EL (cell line): ENCODE data around the gene PAX8.

Experiments
- DNase-seq: peaks from one replicate; pipeline ENCODE4 v3.0.0-alpha.2; 2016

The PAX8 gene

GRCh38 chr2:113181258-113182051 is 97.3 kb downstream of the PAX8 start:
- DNase-seq, result no peak

DNA sequence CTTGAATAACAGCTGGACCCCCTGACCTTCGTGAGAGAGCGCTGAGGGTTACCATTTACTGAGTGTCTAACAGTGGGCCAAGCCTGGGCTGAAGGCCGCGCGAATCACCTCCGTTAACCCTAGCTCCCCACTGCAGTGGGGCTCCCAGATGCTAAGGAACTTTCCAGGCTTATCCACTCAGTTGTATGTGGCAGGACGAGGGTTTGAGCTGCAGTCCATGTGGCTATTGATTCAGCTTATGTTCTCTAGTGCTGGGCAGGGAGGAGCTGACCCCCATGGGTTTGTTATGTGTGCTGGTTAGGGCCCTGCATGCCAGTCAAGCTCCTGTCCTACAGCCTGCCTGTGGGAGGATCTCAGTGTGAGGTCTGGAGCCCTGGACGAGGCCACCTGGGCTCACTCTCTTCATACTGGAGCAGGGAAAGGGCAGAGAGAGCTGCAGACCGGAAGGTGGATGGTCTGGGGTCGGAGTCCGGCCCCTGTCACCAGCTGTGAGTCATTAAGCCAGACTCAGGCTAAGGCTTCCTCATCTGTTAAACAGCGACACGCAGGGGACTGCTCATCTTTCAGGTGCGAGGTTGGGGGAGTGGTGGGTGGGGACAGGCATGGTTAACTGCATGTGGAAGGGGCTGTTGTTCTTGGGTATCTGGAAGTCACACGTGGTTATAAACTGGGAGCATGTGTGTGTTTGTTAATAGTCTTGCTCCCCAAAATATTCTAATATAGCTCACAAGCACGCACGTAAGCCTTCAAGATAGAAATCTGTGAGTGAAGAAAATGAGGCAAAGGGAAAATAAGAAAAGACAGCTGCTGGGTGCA is 98.4 kb downstream of the PAX8 start:
- DNase-seq, result no peak

GRCh38 chr2:113179446-113180045 is 99.2 kb downstream of the PAX8 start:
- DNase-seq, result no peak

DNA sequence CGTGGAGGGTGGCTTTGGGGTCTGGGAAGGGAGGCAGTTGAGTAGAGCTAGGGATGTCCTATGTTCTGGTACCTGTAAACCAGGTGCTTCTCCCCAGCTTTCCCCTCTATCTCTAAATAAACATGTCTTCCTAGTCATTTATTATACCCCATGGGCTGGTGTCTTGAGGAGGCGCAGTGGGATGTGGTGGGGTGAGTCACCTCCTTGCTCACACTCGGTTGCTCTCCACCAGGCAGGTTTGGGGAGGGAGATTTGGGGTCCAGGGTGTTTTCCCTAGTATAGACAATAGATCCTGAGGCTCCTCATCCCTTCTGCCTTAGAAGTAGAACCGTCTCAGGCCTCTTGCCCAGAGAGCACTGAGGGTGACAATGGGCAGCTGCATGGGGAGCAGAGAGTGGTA is 99.8 kb downstream of the PAX8 start:
- DNase-seq, result no peak

- no peak for DNase-seq
Observed at GRCh38 chr2:113178069-113178746, 100.5 kb downstream of the PAX8 start.

GRCh38 chr2:113176696-113177355 is 101.9 kb downstream of the PAX8 start:
- DNase-seq, result no peak

DNA sequence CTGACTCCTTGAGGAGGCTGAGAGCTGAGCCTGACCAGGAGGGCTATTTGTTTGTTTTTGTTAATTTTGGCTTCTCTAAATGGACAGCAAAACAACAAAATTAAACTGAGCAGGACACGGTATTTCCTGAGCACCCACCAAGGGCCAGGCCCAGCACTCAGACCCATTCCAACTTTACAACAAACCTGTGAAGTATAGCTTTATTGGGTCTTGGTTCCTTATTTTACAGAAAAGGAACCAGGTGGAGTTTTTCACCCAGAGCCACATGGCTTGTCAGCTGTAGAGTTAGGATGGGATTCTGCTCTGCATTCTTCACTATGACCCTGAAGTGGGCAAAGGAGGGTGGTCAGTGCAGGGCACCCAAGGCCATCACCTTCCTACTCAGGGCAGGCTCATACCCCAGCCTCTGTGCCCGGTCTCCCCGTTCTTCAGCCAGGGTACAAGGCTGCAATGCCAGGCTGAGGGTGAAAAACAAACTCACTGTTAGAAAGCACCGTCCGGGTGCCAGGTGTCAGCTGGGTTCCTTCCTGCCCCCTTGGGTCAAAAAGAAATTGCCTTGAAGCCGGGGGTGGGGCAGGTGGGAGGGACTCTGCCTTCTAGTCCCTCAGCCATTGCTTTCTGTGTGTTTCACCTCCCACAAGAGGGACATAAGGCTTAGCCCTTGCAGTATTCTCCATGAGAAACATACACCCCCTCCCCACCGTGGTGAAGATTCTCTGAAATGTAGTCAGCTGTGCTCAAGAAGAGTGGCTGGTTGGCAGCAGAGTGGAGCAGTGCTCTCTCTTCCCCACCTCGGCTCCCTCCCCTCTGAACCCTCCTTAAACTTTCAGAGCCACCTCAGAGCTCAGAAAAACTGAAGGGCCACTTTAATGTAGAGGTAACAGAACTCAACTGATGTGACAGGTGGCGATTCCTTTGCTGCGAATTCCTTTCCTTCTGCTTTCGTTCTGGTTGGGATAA is 102.7 kb downstream of the PAX8 start:
- DNase-seq, result no peak

DNA sequence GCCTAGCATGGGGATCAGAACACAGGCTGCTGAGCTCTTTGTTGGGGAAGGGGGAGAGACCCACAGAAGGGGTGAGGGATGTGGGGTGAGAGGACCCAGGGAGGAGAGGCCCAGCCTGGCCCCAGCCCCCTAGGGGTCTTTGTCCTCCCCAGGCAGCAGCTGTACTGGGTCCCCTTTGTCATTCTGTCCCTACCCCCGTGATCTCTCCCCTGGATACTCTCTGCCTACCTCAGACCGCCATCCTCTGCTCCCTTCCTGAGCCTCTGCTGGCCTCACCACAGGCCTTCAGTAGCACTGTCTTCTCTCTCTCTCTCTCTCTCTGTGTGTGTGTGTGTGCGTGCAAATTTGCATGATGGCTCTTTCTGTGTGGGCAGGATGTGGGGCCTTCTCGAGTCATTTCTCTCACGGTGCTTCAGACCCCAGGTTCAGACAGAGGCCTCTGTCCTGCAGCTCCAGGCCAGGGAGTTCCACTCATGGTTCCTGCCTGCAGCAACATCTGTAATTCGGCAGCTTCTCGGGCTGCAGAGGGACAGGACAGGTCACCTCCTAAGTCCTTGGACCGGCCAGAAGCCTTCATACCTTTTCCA is 103.6 kb downstream of the PAX8 start:
- DNase-seq, result no peak

DNA sequence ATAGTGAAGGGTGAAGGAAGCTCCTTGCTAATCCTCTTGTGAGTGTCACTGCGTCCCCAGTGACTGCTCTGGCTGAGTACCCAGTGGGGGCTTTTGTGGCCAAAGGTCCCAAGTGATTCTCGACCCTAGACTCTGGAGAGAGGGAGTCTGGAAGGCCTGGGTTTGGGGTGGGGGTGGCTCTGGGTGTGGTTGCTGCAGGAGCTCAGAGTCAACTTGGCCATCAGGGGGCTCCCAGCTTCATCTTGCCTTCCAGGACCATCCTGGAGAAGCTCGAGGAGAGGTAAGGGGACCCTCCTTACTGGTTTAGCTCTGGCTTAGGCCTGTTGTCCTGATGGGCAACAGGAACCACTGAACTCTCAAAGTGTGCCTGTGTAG is 104.4 kb downstream of the PAX8 start:
- DNase-seq, result no peak

DNA sequence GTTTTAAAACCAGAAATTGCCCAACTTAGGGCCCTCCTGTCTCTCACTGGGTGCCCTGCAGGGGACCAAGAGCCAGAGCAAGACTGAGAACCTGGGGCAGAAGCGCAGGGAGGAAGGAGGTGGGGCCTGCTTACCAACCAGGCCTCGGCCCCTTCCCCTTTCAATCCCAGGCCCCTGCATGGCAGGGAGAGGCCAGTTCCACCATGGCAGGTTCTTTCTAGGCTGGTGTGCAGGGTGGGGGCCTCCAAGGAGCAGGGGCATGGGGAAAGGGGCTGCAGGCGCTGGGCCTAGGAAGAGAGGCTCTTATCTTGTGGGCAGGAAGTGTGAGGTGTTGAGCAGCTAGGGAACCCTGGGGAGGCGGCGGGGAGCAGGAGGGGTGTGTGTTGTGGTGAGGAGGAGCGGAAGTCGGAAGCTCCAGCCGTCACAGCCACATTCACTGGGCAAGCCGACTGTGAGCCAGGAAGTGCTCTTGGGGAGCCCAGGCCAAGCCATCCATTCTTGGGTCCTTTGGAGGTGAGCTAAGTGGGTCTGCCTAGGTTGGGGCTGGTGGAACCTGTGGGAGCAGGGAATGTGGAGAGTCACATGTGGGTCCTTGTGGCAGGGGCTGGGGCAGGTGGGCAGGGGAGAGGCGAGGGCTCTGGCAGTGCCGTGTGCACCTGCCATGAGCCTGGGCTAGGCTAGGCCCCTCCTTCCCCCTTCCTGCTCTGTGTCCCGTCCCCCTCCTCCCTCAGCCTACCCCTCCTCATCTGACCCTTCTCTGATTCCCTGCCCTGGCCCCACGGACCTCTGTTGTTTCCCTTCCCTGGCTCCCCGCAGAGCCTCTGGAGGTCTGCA is 105.0 kb downstream of the PAX8 start, which contains the start of gene PSD4:
PSD4 (plus strand) TSS at position 430 of the 834 bp plus-strand sequence. CDS start 8,486 bp downstream, outside the sequence.
- no peak for DNase-seq

GRCh38 chr2:113172721-113173541 is 105.8 kb downstream of the PAX8 start:
- DNase-seq, result no peak

DNA sequence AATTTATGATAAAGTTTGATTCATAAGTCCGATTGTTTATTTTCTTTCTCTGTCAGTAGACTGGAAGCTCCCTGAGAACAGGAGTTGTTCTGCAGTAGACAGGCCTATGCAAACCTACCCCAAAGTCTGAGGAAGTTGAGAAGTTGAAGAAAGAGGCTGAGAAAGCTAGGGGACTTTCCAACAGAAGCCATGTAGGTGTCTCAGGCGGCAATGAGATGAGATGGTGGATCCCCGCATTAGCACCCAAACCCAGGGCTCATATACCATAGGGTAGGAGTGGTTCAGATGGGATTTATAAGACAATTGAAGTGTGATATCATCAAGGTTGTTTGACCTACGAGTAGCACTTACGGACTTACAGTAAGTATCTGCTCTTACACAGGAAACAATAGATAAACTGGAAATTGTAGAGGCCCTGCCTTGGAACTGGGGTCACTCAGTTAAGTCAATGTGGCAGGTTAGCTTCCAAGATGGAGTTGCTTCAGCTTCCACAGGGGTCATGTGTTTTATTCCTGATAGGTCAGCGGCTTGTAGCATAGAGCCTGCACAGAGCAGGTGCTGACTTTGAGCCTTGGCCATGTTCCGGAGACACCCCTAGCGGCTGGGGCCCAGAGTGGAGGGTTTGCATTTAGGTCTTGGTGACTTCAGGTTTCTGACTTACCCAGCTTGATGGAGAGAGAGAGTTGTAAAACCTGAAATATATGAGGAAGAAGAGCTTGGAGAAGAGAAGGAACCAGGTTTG is 107.2 kb downstream of the PAX8 start:
- no peak for DNase-seq

- no peak for DNase-seq
Observed at GRCh38 chr2:113169586-113169985, 109.1 kb downstream of the PAX8 start.

GRCh38 chr2:113169002-113169530 is 109.7 kb downstream of the PAX8 start:
- no peak for DNase-seq

DNA sequence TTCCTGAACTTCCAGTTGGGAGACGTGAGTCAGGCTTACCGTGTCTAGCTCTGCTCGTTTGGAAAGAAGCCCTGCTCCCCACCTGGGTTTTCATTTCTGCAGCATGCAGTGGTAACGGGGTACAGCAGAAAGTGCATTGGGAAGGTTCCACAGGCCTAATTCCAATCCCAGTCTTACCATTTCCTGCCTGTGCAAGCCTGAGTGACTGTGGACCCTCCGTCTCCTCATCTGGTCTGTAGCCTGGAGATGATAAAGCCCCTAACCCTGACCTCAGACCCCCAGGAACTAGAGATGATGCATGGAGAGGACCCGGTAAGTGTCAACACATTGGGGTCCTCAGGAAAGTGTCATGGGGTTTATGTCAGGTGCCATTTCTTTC is 110.8 kb downstream of the PAX8 start:
- DNase-seq, result no peak

GRCh38 chr2:113167115-113167932 is 111.4 kb downstream of the PAX8 start:
- DNase-seq, result no peak

DNA sequence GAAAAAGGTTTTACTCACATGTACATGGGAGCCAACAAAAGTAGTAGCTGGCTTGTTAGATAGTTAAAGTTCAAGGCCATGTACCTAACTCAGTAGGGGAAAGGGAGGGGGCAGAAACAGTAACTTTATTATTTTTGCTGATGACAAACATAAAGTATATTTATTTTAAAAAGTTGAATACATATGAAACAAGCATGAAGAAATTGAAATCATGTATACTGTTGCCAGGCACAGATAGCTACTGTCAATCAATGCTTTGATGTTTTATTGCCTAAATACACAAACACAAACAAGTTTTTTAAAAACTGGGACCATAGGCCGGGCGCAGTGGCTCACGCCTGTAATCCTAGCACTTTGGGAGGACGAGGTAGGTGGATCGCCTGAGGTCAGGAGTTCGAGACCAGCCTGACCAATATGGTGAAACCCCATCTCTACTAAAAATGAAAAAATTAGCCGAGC is 112.5 kb downstream of the PAX8 start:
- DNase-seq, result no peak
